Natural killer cell (primary cell): ENCODE measurements around the gene DIAPH2. TPM values are rescaled to one million over a fixed set of nuclear protein-coding genes. Genes with fewer than 3 reads are reported as not detected.

Source experiments
- ATAC-seq, 3 donors: fragments of 150-1000 bp in 2 of 3; fragments of 200-7000 bp in 1 of 3; cut with Tn5 transposase; 1 replicate in 1 of 3; 2 replicates in 2 of 3; pipeline ENCODE4 v1.10.0; 2021; ENCODE audit warnings: mild to moderate bottlenecking in 2 of 3, moderate library complexity in 2 of 3
- DNase-seq, 2 donors: peaks; one replicate each; pipeline versions ENCODE4 v3.0.0 to v3.0.0-alpha.2; 2013 to 2021; ENCODE audit warnings: mixed read lengths in 1 of 2
- H3K27ac ChIP-seq: one replicate; pipeline ENCODE4 v1.5.1; 2013; ENCODE audit warnings: mild to moderate bottlenecking, low read length
- H3K27me3 ChIP-seq: one replicate; pipeline ENCODE4 v1.6.1; 2013; ENCODE audit warnings: low read length; ENCODE audit not compliant: control insufficient read depth, insufficient read depth
- H3K36me3 ChIP-seq: one replicate; pipeline ENCODE4 v1.6.1; 2013; ENCODE audit warnings: low read length; ENCODE audit not compliant: control insufficient read depth, insufficient read depth
- H3K4me1 ChIP-seq: one replicate; pipeline ENCODE4 v1.6.1; 2013; ENCODE audit warnings: low read length; ENCODE audit not compliant: control insufficient read depth, insufficient read depth
- H3K4me3 ChIP-seq: one replicate; pipeline ENCODE4 v1.5.1; 2013; ENCODE audit warnings: low read length
- H3K9me3 ChIP-seq: one replicate; pipeline ENCODE4 v1.6.1; 2013; ENCODE audit warnings: low read length; ENCODE audit not compliant: control insufficient read depth, insufficient read depth
- H3K27ac Mint-ChIP-seq, 2 donors: one replicate each; pipeline ENCODE4 v1.8.0; 2022; ENCODE audit warnings: mild to moderate bottlenecking in 2 of 2, mixed read lengths in 2 of 2, moderate library complexity in 1 of 2
- H3K27me3 Mint-ChIP-seq, 2 donors: one replicate each; pipeline ENCODE4 v1.8.0; 2022; ENCODE audit warnings: low read depth in 2 of 2, mixed read lengths in 2 of 2
- H3K36me3 Mint-ChIP-seq: one replicate; pipeline ENCODE4 v1.8.0; 2022; ENCODE audit warnings: mixed read lengths
- H3K4me1 Mint-ChIP-seq, 2 donors: one replicate each; pipeline ENCODE4 v1.8.0; 2022; ENCODE audit warnings: mixed read lengths in 2 of 2
- H3K4me3 Mint-ChIP-seq: one replicate; pipeline ENCODE4 v1.8.0; 2022; ENCODE audit warnings: mild to moderate bottlenecking, moderate library complexity, mixed read lengths
- H3K9me3 Mint-ChIP-seq, 2 donors: one replicate each; pipeline ENCODE4 v1.8.0; 2022; ENCODE audit warnings: mixed read lengths in 2 of 2
- CTCF ChIP-seq: fragments of 200-600 bp; IDR thresholded peaks from one replicate; pipeline ENCODE4 v1.8.0; 2022; ENCODE audit warnings: antibody characterized with exemption
- WGBS: methylation state at CpG from one replicate; pipeline ENCODE4 v1.1.7; 2013; ENCODE audit warnings: missing lambda C conversion rate; ENCODE audit not compliant: insufficient coverage; 5-methylcytosine and 5-hydroxymethylcytosine counted together
- intact Hi-C: fragments of 100-400 bp; cut with micrococcal nuclease; formaldehyde crosslinking; loops from one replicate; pipeline ENCODE4 v1.14.2; 2022
- total RNA-seq, 4 donors: library from RNA; stranded (reverse); fragments of 120-200 nt in 1 of 4; gene quantifications; one replicate each; pipeline versions ENCODE4 v1.2.3 to v1.2.4, GENCODE V29; 2013 to 2022

Gene DIAPH2
- total RNA-seq, 3 donors from 2014 or later (not counting 1 experiment from before 2014, with no cell fraction given) = 17.0 to 18.2 (median 17.0) TPM

DNA sequence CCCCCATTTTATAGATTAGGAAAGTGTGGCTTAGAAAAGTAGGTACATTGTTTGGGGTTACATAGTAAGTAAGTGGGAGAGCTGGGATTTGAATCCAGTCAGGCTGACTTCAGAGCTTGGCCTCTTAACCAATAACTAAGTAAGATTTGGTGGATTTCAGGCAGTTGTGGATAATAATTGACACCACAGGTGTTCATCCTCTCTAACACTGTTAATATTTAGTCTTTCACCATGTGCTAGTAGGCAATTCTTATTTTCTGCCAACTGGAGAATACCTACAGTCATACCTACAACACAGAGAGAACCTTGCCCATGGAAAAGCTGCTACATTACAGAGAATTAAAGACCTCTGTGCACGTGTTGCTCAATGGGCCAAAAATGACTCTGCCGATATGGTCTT lies 89.5 kb downstream of the DIAPH2 start:
- Histone ChIP-seq H3K27ac (no peak overlapping the region), H3K4me1 (no peaks in the 10 kb centered on the region), H3K27me3 (no peaks in the 10 kb centered on the region), H3K36me3 (no peaks in the 10 kb centered on the region), H3K9me3 (no peaks in the 10 kb centered on the region), H3K4me3 (no peak overlapping the region)
- Mint-ChIP-seq H3K9me3 (no peaks in the 10 kb centered on the region), H3K4me3 (no peak overlapping the region), H3K36me3 (no peaks in the 10 kb centered on the region), H3K27me3 (no peaks in the 10 kb centered on the region), H3K27ac (no peak overlapping the region), H3K4me1 (no peaks in the 10 kb centered on the region)
- TF ChIP-seq CTCF = no peak
- 86% methylated on average over 1 of the region's 2 CpGs for WGBS
- intact Hi-C loops = no loop called here
- DNase-seq = no peak
- ATAC-seq = no peak

DNA sequence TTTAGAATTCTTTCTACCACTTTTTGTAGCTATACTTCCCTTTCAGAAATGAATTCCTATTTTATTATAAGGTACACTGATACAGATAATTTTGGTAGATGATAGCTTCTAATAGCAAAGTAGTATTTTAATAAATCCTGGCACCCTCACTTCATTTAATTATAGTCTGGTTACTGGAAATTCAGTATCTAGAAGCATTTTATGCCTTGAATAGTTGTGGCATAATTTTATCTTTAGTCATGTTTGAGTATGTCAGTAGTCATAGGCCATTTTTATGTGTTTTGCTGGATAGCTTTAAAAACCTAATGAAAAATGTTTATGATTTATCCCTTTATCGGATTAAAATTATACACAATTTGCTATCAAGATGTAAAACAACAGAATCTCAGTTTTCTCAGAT lies 92.3 kb downstream of the DIAPH2 start:
- Histone ChIP-seq H3K4me3 (no peak overlapping the region), H3K36me3 (no peaks in the 10 kb centered on the region), H3K27me3 (no peaks in the 10 kb centered on the region), H3K9me3 (no peaks in the 10 kb centered on the region), H3K4me1 (no peaks in the 10 kb centered on the region), H3K27ac (no peak overlapping the region)
- DNase-seq (no peak), ATAC-seq (no peak)
- no peak overlapping the region for H3K4me3 Mint-ChIP-seq
- H3K27me3 Mint-ChIP-seq = no peaks in the 10 kb centered on the region
- H3K4me1 Mint-ChIP-seq = no peaks in the 10 kb centered on the region
- TF ChIP-seq CTCF = no peak
- no peaks in the 10 kb centered on the region for H3K36me3 Mint-ChIP-seq
- no peaks in the 10 kb centered on the region for H3K9me3 Mint-ChIP-seq
- no CpG with 5 or more reads among the region's 1 CpG for WGBS
- no peak overlapping the region for H3K27ac Mint-ChIP-seq
- intact Hi-C loops = no loop called here

DNA sequence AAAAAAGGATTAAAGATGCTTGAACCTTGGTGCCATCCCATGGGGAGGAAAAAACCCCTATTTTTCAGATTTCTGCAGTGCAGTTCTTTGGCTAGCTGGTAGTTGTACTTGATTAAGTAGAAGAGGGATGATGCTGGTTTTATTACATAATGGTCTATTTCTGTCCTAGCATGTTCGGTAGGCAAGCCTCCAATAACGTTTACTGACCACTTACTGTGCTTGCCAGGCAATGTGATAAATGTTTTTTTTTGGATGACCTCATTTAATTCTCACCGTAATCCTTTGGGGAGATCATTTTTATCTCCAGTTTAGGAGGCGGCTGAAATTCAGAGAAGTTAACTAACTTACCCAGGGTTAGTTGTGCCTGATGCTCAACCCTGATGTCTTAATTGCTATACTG lies 106.9 kb downstream of the DIAPH2 start:
- no peak overlapping the region for H3K27ac ChIP-seq
- Mint-ChIP-seq H3K4me3 (no peak overlapping the region), H3K4me1 (peaks cover 0 to 6% of the 10 kb centered on the region in 2 donors), H3K36me3 (no peaks in the 10 kb centered on the region), H3K27me3 (no peaks in the 10 kb centered on the region), H3K27ac (no peak overlapping the region), H3K9me3 (no peaks in the 10 kb centered on the region)
- intact Hi-C loops = no loop called here
- no peaks in the 10 kb centered on the region for H3K9me3 ChIP-seq
- ATAC-seq (no peak), DNase-seq (no peak)
- no peaks in the 10 kb centered on the region for H3K27me3 ChIP-seq
- no peak for TF ChIP-seq CTCF
- no peaks in the 10 kb centered on the region for H3K36me3 ChIP-seq
- no peak overlapping the region for H3K4me3 ChIP-seq
- no peaks in the 10 kb centered on the region for H3K4me1 ChIP-seq
- 93% methylated on average over 4 of the region's 4 CpGs for WGBS

DNA sequence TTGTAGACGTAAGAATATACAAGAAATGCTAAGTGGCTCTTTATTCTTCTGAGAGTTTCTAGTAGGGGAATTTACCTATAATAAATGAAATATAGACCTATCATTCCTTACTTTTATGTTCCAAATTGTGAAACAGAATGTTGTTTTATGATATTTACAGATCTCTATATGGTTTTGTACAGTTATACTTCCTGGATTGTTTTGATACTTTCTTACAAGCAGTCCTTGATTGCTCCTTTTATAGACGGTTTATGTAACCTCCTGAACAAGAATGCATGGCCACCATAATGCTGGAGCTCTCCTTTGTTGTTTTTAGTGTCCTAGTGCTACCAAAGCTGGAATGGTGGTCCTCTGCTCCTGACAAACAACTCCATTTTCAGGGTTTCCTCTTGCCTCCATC lies 107.4 kb downstream of the DIAPH2 start:
- WGBS = 83% methylated on average over 1 of the region's 2 CpGs

More for the DNA sequence above, 107.4 kb downstream of the DIAPH2 start:
- Mint-ChIP-seq H3K9me3 (no peaks in the 10 kb centered on the region), H3K27ac (no peak overlapping the region), H3K36me3 (no peaks in the 10 kb centered on the region), H3K27me3 (no peaks in the 10 kb centered on the region), H3K4me3 (no peak overlapping the region), H3K4me1 (peaks cover 0 to 6% of the 10 kb centered on the region in 2 donors)
- no peaks in the 10 kb centered on the region for H3K4me1 ChIP-seq
- no peaks in the 10 kb centered on the region for H3K36me3 ChIP-seq
- intact Hi-C loops = no loop called here
- no peaks in the 10 kb centered on the region for H3K9me3 ChIP-seq
- H3K27ac ChIP-seq = no peak overlapping the region
- ATAC-seq (no peak), DNase-seq (no peak)
- TF ChIP-seq CTCF = no peak
- no peaks in the 10 kb centered on the region for H3K27me3 ChIP-seq
- no peak overlapping the region for H3K4me3 ChIP-seq
